ENCODE results near the gene ADAMTS13.

The ADAMTS13 gene

DNA sequence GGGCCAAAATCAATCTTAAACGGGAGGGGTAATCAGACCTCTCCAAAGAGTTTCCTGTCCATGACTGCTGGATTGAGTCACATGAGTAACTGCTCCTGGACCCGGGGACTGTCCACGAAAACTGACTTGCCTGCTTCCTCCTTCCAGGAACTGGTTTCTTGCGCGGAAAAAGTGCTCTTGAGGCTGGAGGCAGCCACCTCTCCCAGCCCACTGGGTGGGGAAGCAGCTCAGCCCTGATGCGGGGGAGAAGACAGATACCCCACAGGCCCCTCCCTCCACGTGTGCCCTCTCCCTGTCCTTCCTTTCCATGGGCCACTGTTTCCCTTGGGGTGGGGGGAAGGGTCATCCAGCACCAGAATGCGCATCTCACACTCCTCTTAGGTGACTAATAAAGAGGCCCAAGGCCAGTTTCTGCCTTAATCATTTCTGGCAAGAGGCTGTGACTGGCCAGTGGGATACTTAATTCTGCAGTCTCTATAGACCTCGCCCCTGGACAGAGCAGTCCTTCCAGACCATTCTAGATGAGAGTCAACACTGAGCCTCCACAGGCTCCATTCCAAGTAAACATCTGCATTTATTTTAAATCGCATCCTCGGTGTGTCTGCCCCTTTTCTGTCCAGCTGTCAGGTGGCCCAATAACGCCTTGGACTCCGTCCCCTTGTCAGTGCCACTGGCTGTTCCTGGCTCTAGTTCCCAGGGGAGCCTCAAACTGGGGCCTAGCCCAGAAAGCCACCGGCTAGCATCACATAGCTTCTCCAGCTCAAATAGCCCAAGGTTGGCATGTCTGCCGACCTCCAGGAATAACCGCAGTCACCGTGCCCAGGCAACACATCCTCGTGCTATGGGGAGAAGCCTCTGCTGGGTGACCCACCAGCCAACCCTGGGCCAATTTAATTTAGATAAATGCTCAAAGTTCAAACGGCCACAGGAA lies 16.4 kb upstream of the ADAMTS13 start:
- no peak for DNase-seq
- intact Hi-C loops (cut with DNase I; ENCODE audit: low total_unique reads) = no loop called here
- no peak overlapping the region for H3K4me3 ChIP-seq
- no peaks in the 10 kb centered on the region for H3K27me3 ChIP-seq
- H3K27ac ChIP-seq = no peak overlapping the region
- H3K4me1 ChIP-seq = no peaks in the 10 kb centered on the region
- no peaks in the 10 kb centered on the region for H3K9me3 ChIP-seq
- peaks cover 24 to 97% (median 55%) of the 10 kb centered on the region in 3 donors for H3K36me3 ChIP-seq
- TF ChIP-seq, protein P1, sequence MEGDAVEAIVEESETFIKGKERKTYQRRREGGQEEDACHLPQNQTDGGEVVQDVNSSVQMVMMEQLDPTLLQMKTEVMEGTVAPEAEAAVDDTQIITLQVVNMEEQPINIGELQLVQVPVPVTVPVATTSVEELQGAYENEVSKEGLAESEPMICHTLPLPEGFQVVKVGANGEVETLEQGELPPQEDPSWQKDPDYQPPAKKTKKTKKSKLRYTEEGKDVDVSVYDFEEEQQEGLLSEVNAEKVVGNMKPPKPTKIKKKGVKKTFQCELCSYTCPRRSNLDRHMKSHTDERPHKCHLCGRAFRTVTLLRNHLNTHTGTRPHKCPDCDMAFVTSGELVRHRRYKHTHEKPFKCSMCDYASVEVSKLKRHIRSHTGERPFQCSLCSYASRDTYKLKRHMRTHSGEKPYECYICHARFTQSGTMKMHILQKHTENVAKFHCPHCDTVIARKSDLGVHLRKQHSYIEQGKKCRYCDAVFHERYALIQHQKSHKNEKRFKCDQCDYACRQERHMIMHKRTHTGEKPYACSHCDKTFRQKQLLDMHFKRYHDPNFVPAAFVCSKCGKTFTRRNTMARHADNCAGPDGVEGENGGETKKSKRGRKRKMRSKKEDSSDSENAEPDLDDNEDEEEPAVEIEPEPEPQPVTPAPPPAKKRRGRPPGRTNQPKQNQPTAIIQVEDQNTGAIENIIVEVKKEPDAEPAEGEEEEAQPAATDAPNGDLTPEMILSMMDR (IDR thresholded peaks at IDR 0.05) = no peak

DNA sequence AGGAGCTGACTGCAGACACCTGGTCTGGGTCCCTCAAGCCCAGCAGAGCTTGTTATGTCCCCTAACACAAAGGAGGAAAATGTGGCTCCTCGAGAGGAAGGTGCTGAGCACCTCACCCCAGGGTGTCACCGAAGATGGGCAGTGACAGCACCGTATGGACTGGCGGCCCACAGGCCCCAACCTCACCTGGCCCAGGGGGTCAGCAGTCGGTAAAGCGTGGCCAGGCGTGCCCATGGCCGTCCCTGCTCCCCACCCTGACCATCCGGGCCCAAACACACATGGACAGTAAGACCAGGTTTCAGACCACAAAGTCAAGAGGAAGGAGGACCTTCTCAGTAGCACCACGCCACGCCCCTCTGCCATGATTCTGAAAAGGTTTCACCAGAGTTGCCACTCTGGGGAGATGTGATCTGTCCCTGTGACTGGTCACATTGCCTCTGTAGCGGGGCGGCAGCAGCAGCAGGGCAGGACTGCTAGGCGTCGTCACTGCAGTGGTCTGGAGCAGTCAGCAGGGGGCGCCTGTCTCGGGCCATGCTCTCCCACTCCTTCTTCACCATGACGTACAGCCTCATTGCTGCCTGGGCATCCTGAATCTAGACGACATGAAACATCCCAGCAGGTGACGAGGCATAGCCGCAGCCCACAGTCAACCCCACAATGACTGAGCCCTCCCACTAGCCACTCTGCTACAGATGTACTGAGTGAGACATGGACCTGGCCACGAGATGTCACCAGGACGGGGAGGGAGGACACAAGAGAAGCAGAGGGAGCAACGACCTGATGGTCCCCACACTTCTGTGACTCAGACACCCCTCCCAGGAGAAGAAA lies 15.5 kb upstream of the ADAMTS13 start:
- Histone ChIP-seq H3K27ac (no peak overlapping the region), H3K4me3 (no peak overlapping the region), H3K36me3 (peaks cover 32 to 100% (median 62%) of the 10 kb centered on the region in 3 donors), H3K9me3 (no peaks in the 10 kb centered on the region), H3K4me1 (no peaks in the 10 kb centered on the region), H3K27me3 (no peaks in the 10 kb centered on the region)
- TF ChIP-seq, protein P1 (IDR thresholded peaks at IDR 0.05) = peak; percentile 78 to 85
- peak; percentile 42 to 78 for DNase-seq
- intact Hi-C loops (cut with DNase I; ENCODE audit: low total_unique reads) = no loop called here

DNA sequence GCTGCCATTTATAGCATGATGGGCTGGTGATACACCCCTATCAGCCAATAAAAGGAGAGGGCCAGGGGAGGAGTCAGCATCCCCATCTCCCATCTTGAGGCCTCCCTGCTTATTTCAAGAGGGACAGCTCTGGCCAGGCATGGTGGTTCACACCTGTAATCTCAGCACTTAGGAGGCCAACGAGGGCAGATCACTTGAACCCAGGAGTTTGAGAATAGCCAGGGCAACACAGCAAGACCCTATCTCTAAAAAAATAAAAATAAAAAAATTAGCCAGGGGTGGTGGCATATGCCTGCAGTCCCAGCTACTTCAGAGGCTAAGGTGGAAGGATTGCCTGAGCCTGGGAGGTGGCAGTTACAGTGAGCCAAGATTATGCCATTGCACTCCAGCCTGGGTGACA lies 14.1 kb upstream of the ADAMTS13 start:
- H3K36me3 ChIP-seq = peaks cover 45 to 100% (median 75%) of the 10 kb centered on the region in 3 donors
- H3K27me3 ChIP-seq = no peaks in the 10 kb centered on the region
- TF ChIP-seq, protein P1 (IDR thresholded peaks at IDR 0.05) = no peak
- no peak overlapping the region for H3K27ac ChIP-seq
- no peak for DNase-seq
- intact Hi-C loops (cut with DNase I; ENCODE audit: low total_unique reads) = loop anchor here (1.0 kb wide), 1 partner anchor 77 kb away; no protein-coding TSS in a partner anchor
- no peaks in the 10 kb centered on the region for H3K4me1 ChIP-seq
- H3K9me3 ChIP-seq = no peaks in the 10 kb centered on the region
- no peak overlapping the region for H3K4me3 ChIP-seq

DNA sequence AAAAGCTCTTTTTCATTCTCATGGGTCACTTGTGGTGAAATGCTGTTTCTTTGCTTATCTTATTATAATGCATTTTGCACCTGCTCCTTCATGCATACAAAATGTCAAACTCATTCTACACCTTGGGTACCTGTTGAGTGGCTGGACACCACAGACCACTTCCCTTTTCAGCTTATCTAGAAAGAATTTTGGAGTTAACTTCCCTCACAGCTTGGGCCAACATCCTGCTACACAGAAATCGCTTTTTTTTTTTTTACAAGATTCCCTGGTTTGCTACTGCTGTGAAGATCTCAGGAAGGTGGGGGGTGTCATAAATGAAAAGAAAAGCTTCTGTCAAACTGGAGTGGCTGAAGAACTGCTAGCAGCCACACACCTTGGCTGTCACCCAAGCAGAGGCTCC lies 7.0 kb upstream of the ADAMTS13 start:
- Histone ChIP-seq H3K36me3 (peaks cover 32 to 51% (median 47%) of the 10 kb centered on the region in 3 donors), H3K4me3 (no peak overlapping the region), H3K4me1 (peaks cover 0 to 26% (median 22%) of the 10 kb centered on the region in 4 donors), H3K9me3 (no peaks in the 10 kb centered on the region), H3K27ac (no peak overlapping the region), H3K27me3 (no peaks in the 10 kb centered on the region)
- intact Hi-C loops (cut with DNase I; ENCODE audit: low total_unique reads) = loop anchor here (5.0 kb wide), 1 partner anchor 38 kb away; the partner anchor contains the start of genes STKLD1 and SURF4
- TF ChIP-seq, protein P1 (IDR thresholded peaks at IDR 0.05) = no peak
- DNase-seq = no peak

Measured in tibial artery (tissue), 4 donors.